ENCODE measurements around the gene ENPP1. TPM values are rescaled to one million over a fixed set of nuclear protein-coding genes. Genes with fewer than 3 reads are reported as not detected.

ENPP1 gene
- total RNA-seq, 1 experiment from 2014 or later, result 6.5 TPM

DNA sequence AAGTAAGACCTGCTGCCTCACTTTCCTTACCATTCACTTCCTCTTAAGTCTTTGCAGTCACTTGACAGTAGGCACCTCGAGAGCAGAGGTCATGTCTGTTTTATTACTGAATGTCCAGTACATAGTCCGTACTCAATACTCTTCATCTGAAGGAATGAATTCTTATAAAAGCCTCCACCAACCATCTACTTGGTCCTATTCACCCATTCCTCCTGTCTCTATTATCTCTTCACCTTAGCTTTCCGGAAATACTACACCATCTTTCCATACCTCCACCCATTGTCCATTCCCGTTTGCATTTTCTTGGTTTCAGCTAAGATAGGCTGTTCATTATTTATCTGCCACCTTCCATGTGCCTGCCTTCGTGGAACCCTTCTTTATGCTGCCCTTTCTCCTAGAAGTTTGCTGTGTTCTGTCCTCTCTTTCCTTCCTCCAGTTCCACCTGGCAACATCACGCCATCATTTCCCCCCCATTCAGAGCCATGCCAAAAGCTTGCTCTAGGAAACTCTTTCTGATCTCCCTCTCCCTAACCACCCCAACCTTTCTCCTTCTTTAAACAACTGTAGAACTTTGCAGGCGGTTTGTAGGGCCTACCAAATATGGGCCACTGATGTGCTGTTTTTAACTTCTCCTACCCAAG lies 38.3 kb downstream of the ENPP1 start:
- H3K4me1 ChIP-seq (ENCODE audit: control insufficient read depth in 1 of 2, insufficient read depth in 2 of 2, low read length in 2 of 2), result no peaks in the 10 kb centered on the region
- no peak overlapping the region for H3K4me2 ChIP-seq (ENCODE audit: low read length)
- no peaks in the 10 kb centered on the region for H3K79me2 ChIP-seq (ENCODE audit: insufficient read depth, low read length)
- POLR2A ChIA-PET, result no interaction called here
- ATAC-seq (no peak), DNase-seq (ENCODE audit: low read depth, low spot score) (no peak)
- CTCF ChIA-PET, result no interaction called here
- no peak overlapping the region for H2AFZ ChIP-seq (ENCODE audit: low read depth, low read length, poor library complexity, severe bottlenecking)
- no peak overlapping the region for H3K4me3 ChIP-seq (replicated peaks in 1 of 2; ENCODE audit: low read depth in 1 of 2, low read length in 2 of 2)
- TF ChIP-seq SRF (IDR thresholded peaks at IDR 0.05; ENCODE audit: low read depth) (no peak), CBX3 (IDR thresholded peaks at IDR 0.05; ENCODE audit: low read depth) (no peak), CEBPB (IDR thresholded peaks at IDR 0.05; ENCODE audit: low read depth) (no peak), ZNF274 (IDR thresholded peaks at IDR 0.05; ENCODE audit: low read depth, low read length) (no peak), EGR1 (IDR thresholded peaks at IDR 0.05; ENCODE audit: low read depth) (no peak), SIN3A (IDR thresholded peaks at IDR 0.05; ENCODE audit: low read depth) (no peak), ZFX (IDR thresholded peaks at IDR 0.05) (no peak), ELF1 (IDR thresholded peaks at IDR 0.05; ENCODE audit: borderline replicate concordance, low read depth) (no peak), JUND (IDR thresholded peaks at IDR 0.05) (no peak), SP1 (IDR thresholded peaks at IDR 0.05; ENCODE audit: low read depth) (no peak), EZH2phosphoT487 (IDR thresholded peaks at IDR 0.05; ENCODE audit: borderline replicate concordance) (no peak), FOSL1 (IDR thresholded peaks at IDR 0.05; ENCODE audit: low read depth) (no peak), POLR2A (IDR thresholded peaks at IDR 0.05; ENCODE audit: borderline replicate concordance, extremely low read depth, insufficient read depth, insufficient read length) (no peak), TCF7L2 (IDR thresholded peaks at IDR 0.05; ENCODE audit: borderline replicate concordance, extremely low read depth, insufficient read depth, insufficient read length) (no peak)
- TF ChIP-seq, protein P1, sequence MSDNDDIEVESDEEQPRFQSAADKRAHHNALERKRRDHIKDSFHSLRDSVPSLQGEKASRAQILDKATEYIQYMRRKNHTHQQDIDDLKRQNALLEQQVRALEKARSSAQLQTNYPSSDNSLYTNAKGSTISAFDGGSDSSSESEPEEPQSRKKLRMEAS (IDR thresholded peaks at IDR 0.05), result no peak
- TF ChIP-seq, protein P2, sequence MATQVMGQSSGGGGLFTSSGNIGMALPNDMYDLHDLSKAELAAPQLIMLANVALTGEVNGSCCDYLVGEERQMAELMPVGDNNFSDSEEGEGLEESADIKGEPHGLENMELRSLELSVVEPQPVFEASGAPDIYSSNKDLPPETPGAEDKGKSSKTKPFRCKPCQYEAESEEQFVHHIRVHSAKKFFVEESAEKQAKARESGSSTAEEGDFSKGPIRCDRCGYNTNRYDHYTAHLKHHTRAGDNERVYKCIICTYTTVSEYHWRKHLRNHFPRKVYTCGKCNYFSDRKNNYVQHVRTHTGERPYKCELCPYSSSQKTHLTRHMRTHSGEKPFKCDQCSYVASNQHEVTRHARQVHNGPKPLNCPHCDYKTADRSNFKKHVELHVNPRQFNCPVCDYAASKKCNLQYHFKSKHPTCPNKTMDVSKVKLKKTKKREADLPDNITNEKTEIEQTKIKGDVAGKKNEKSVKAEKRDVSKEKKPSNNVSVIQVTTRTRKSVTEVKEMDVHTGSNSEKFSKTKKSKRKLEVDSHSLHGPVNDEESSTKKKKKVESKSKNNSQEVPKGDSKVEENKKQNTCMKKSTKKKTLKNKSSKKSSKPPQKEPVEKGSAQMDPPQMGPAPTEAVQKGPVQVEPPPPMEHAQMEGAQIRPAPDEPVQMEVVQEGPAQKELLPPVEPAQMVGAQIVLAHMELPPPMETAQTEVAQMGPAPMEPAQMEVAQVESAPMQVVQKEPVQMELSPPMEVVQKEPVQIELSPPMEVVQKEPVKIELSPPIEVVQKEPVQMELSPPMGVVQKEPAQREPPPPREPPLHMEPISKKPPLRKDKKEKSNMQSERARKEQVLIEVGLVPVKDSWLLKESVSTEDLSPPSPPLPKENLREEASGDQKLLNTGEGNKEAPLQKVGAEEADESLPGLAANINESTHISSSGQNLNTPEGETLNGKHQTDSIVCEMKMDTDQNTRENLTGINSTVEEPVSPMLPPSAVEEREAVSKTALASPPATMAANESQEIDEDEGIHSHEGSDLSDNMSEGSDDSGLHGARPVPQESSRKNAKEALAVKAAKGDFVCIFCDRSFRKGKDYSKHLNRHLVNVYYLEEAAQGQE (IDR thresholded peaks at IDR 0.05; ENCODE audit: low read depth), result no peak
- TF ChIP-seq, protein P3, sequence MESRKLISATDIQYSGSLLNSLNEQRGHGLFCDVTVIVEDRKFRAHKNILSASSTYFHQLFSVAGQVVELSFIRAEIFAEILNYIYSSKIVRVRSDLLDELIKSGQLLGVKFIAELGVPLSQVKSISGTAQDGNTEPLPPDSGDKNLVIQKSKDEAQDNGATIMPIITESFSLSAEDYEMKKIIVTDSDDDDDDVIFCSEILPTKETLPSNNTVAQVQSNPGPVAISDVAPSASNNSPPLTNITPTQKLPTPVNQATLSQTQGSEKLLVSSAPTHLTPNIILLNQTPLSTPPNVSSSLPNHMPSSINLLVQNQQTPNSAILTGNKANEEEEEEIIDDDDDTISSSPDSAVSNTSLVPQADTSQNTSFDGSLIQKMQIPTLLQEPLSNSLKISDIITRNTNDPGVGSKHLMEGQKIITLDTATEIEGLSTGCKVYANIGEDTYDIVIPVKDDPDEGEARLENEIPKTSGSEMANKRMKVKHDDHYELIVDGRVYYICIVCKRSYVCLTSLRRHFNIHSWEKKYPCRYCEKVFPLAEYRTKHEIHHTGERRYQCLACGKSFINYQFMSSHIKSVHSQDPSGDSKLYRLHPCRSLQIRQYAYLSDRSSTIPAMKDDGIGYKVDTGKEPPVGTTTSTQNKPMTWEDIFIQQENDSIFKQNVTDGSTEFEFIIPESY (IDR thresholded peaks at IDR 0.05; ENCODE audit: extremely low read depth, insufficient replicate concordance, low read length), result no peak
- no TSS peak for BruUV-seq (replicated peaks)
- intact Hi-C loops (cut with micrococcal nuclease), result no loop called here
- H3K36me3 ChIP-seq (ENCODE audit: control insufficient read depth in 1 of 2, insufficient read depth in 2 of 2, low read length in 2 of 2), result no peaks in the 10 kb centered on the region
- H3K27me3 ChIP-seq (ENCODE audit: insufficient read depth, low read length), result no peaks in the 10 kb centered on the region
- H3K9me3 ChIP-seq (ENCODE audit: control insufficient read depth in 1 of 2, insufficient read depth in 1 of 2, low read depth in 1 of 2, low read length in 2 of 2), result no peaks in the 10 kb centered on the region
- no peaks in the 10 kb centered on the region for H4K20me1 ChIP-seq (ENCODE audit: insufficient read depth)
- H3K9ac ChIP-seq (ENCODE audit: low read length), result no peak overlapping the region
- H3K9me2 ChIP-seq (ENCODE audit: insufficient read depth), result no peaks in the 10 kb centered on the region
- H3K27ac ChIP-seq (ENCODE audit: low read depth, low read length), result no peak overlapping the region
- RAD21 ChIA-PET (ENCODE audit: low non-redundant PET in 1 of 2, low total read pairs in 2 of 2, uncharacterized antibody in 2 of 2, unreplicated experiment in 2 of 2), result no interaction called here

All from HCT116 (cell line).